ENCODE measurements around the gene TM9SF4. TPM values are rescaled to one million over a fixed set of nuclear protein-coding genes. Genes with fewer than 3 reads are reported as not detected.

TM9SF4 gene
- total and polyA plus RNA-seq, 2 of the 8 experiments (the other 6 are each of a cell fraction or from before 2014, with no cell fraction given) = 38.4 to 68.7 TPM

GRCh38 chr20:32130965-32131364 lies 21.5 kb downstream of the TM9SF4 start:
- Histone ChIP-seq H3K79me1 (ENCODE audit: low read depth, low read length) (peaks cover 6% of the 10 kb centered on the region; the same call in 1 of the 2 replicates), H3K79me2 (ENCODE audit: control insufficient read depth in 1 of 2, insufficient read depth in 2 of 2, low read length in 2 of 2) (peaks cover 0 to 62% of the 10 kb centered on the region in 2 experiments; a peak in 2 of 4 replicates)
- DNase-seq (ENCODE audit: low read depth in 1 of 2, low spot score in 2 of 2) = no peak

More at GRCh38 chr20:32130965-32131364, 21.5 kb downstream of the TM9SF4 start:
- Histone ChIP-seq H3K4me2 (ENCODE audit: insufficient read depth in 1 of 2, low read depth in 2 of 2, low read length in 2 of 2) (no peak overlapping the region), H4K91ac (replicated peaks; ENCODE audit: insufficient read length, low read length) (no peak overlapping the region), H3K4ac (replicated peaks; ENCODE audit: insufficient read length, low read depth, low read length) (no peak overlapping the region), H2BK15ac (ENCODE audit: low read length) (no peak overlapping the region), H3K27me3 (replicated peaks in 1 of 4; ENCODE audit: control insufficient read depth in 3 of 4, extremely low read depth in 1 of 4, insufficient read depth in 3 of 4, low read length in 3 of 4) (no peaks in the 10 kb centered on the region), H3K9me3 (ENCODE audit: insufficient read depth in 2 of 2, low read depth in 1 of 2, low read length in 1 of 2) (no peaks in the 10 kb centered on the region), H4K20me1 (replicated peaks in 1 of 2; ENCODE audit: control insufficient read depth in 1 of 2, insufficient read depth in 2 of 2, low read length in 2 of 2) (peaks cover 6 to 16% of the 10 kb centered on the region in 2 experiments), H3K36me3 (ENCODE audit: control insufficient read depth in 2 of 4, insufficient read depth in 4 of 4, low read length in 3 of 4) (peaks cover 0 to 3% (median under 1%) of the 10 kb centered on the region in 4 experiments; a peak in 2 of 8 replicates), H3K18ac (ENCODE audit: extremely low read depth, low read length) (no peak overlapping the region), H3K27ac (ENCODE audit: low read depth, low read length) (no peak overlapping the region), H4K8ac (ENCODE audit: extremely low read depth, insufficient read depth, low read length) (no peak overlapping the region), H4K5ac (ENCODE audit: insufficient read length, low read depth, low read length) (no peak overlapping the region), H3K9ac (replicated peaks in 1 of 4; ENCODE audit: extremely low read depth in 1 of 4, low read depth in 3 of 4, low read length in 3 of 4) (no peak overlapping the region), H3K4me3 (ENCODE audit: extremely low read depth in 1 of 4, insufficient read depth in 2 of 4, low read depth in 3 of 4, low read length in 4 of 4) (no peak overlapping the region), H2BK20ac (ENCODE audit: low read length) (no peak overlapping the region), H3K56ac (replicated peaks; ENCODE audit: insufficient read length, low read depth, low read length) (no peak overlapping the region), H3K14ac (ENCODE audit: insufficient read length) (no peak overlapping the region), H3K23ac (ENCODE audit: insufficient read length) (no peak overlapping the region), H2BK12ac (ENCODE audit: low read depth, low read length) (no peak overlapping the region), H2AFZ (ENCODE audit: low read length) (no peak overlapping the region), H2BK120ac (replicated peaks; ENCODE audit: low read depth, low read length) (no peak overlapping the region), H3K4me1 (replicated peaks in 1 of 4; ENCODE audit: control insufficient read depth in 3 of 4, insufficient read depth in 4 of 4, low read length in 3 of 4) (peaks cover 0 to 6% (median 0%) of the 10 kb centered on the region in 4 experiments; a peak in 1 of 7 replicates), H3K23me2 (ENCODE audit: low read depth, low read length) (peaks cover 2% of the 10 kb centered on the region; the same call in 1 of the 2 replicates), H2BK5ac (ENCODE audit: low read depth, low read length) (no peak overlapping the region), H2AK5ac (ENCODE audit: low read depth, low read length) (no peak overlapping the region)
- ChIA-PET CTCF (ENCODE audit: partially characterized antibody) (no interaction called here), POLR2A (ENCODE audit: partially characterized antibody) (no interaction called here)
- no peak for FAIRE-seq
- TF ChIP-seq RNF2 (IDR thresholded peaks at IDR 0.05; ENCODE audit: borderline replicate concordance, low read depth, low read length, missing control alignments, poor library complexity, severe bottlenecking) (no peak), ZNF274 (IDR thresholded peaks at IDR 0.05; ENCODE audit: borderline replicate concordance, extremely low read depth, low read length) (no peak), TCF12 (IDR thresholded peaks at IDR 0.05; ENCODE audit: low read depth, low read length) (no peak), BRCA1 (IDR thresholded peaks at IDR 0.05; ENCODE audit: low read depth, low read length) (no peak), BCL11A (IDR thresholded peaks at IDR 0.05; ENCODE audit: low read depth in 2 of 2, low read length in 2 of 2) (no peak), SP2 (IDR thresholded peaks at IDR 0.05; ENCODE audit: low read length) (no peak), RBBP5 (IDR thresholded peaks at IDR 0.05; ENCODE audit: borderline replicate concordance, low read depth, low read length) (no peak), TBP (IDR thresholded peaks at IDR 0.05; ENCODE audit: low read depth, low read length) (no peak)
- TF ChIP-seq, protein P1, sequence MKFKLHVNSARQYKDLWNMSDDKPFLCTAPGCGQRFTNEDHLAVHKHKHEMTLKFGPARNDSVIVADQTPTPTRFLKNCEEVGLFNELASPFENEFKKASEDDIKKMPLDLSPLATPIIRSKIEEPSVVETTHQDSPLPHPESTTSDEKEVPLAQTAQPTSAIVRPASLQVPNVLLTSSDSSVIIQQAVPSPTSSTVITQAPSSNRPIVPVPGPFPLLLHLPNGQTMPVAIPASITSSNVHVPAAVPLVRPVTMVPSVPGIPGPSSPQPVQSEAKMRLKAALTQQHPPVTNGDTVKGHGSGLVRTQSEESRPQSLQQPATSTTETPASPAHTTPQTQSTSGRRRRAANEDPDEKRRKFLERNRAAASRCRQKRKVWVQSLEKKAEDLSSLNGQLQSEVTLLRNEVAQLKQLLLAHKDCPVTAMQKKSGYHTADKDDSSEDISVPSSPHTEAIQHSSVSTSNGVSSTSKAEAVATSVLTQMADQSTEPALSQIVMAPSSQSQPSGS (IDR thresholded peaks at IDR 0.05; ENCODE audit: low read length) = no peak
- 74% methylated on average over 2 of the region's 2 CpGs; no CpG with 5 or more reads in 1 of the 2 experiments for WGBS, 2 experiments (ENCODE audit: extremely low coverage in 1 of 2, insufficient coverage in 1 of 2, insufficient read length in 1 of 2, insufficient replicate concordance in 2 of 2, low coverage in 1 of 2, low lambda C conversion rate in 2 of 2, missing lambda C conversion rate in 1 of 2)

Data from H1 (cell line).